Activated CD8-positive, alpha-beta T cell treated with anti-CD3 and anti-CD28 coated beads for 36 hours (primary cell): Measurements from ENCODE around the gene RIN1. TPM values are rescaled to one million over a fixed set of nuclear protein-coding genes. Genes with fewer than 3 reads are reported as not detected.

Experiments
- ATAC-seq: fragments of 200-7000 bp; cut with Tn5 transposase; one replicate; pipeline ENCODE4 v1.10.0; 2021; ENCODE audit warnings: mild to moderate bottlenecking, moderate library complexity
- CTCF ChIA-PET: fragments of 350-600 bp; sonication (Branson Sonifier 250); formaldehyde crosslinking; loops from one replicate; lab custom pipeline; 2021; ENCODE audit warnings: antibody characterized with exemption; lab: Charles Lee
- POLR2A ChIA-PET: fragments of 350-600 bp; sonication (Branson Sonifier 250); formaldehyde crosslinking; loops from one replicate; lab custom pipeline; 2021; ENCODE audit warnings: antibody characterized with exemption; lab: Charles Lee
- DNase-seq: peaks from one replicate; pipeline ENCODE4 v3.0.0-alpha.2; 2020
- H3K27ac Mint-ChIP-seq: one replicate; pipeline ENCODE4 v1.8.0; 2021; ENCODE audit warnings: mild to moderate bottlenecking, mixed read lengths
- H3K27me3 Mint-ChIP-seq: one replicate; pipeline ENCODE4 v1.8.0; 2021; ENCODE audit warnings: mixed read lengths
- H3K36me3 Mint-ChIP-seq: one replicate; pipeline ENCODE4 v1.8.0; 2021; ENCODE audit warnings: low read depth, mixed read lengths
- H3K4me1 Mint-ChIP-seq: one replicate; pipeline ENCODE4 v1.8.0; 2021; ENCODE audit warnings: low read depth, mixed read lengths
- H3K4me3 Mint-ChIP-seq: one replicate; pipeline ENCODE4 v1.8.0; 2021; ENCODE audit warnings: mild to moderate bottlenecking, moderate library complexity, mixed read lengths
- H3K9me3 Mint-ChIP-seq: one replicate; pipeline ENCODE4 v1.8.0; 2021; ENCODE audit warnings: mixed read lengths
- CTCF ChIP-seq: fragments of 200-600 bp; IDR thresholded peaks from one replicate; pipeline ENCODE4 v1.8.0; 2022; ENCODE audit warnings: antibody characterized with exemption, mild to moderate bottlenecking
- intact Hi-C: fragments of 100-400 bp; cut with micrococcal nuclease; formaldehyde crosslinking; loops from one replicate; pipeline ENCODE4 v1.10.0; 2022
- total RNA-seq, 2 experiments: library from RNA; stranded (reverse); gene quantifications; one replicate each; pipeline ENCODE4 v1.2.3, GENCODE V29; 2021

The RIN1 gene
- total RNA-seq, 2 experiments from 2014 or later: 1.1 to 1.6 TPM

GRCh38 chr11:66297610-66298009 is 38.6 kb downstream of the RIN1 start:
- POLR2A ChIA-PET: interaction anchor here (0.6 to 0.7 kb wide), 2 partner anchors 15 to 16 kb away, joined by 3 read pairs; no protein-coding TSS in a partner anchor
- ATAC-seq: no peak

GRCh38 chr11:66294626-66295620 is 41.3 kb downstream of the RIN1 start:
- Mint-ChIP-seq H3K36me3 (no peaks in the 10 kb centered on the region), H3K9me3 (no peaks in the 10 kb centered on the region), H3K4me3 (no peak overlapping the region), H3K4me1 (peaks cover 15% of the 10 kb centered on the region), H3K27ac (no peak overlapping the region), H3K27me3 (peaks cover 17% of the 10 kb centered on the region)
- CTCF ChIA-PET: no interaction called here
- no peak for TF ChIP-seq CTCF
- intact Hi-C loops: no loop called here
- POLR2A ChIA-PET: interaction anchor here (0.8 to 1.0 kb wide), 2 partner anchors 10 to 99 kb away, joined by 3 read pairs; no protein-coding TSS in a partner anchor
- DNase-seq (no peak), ATAC-seq (no peak)

More at GRCh38 chr11:66297610-66298009, 38.6 kb downstream of the RIN1 start:
- TF ChIP-seq CTCF: no peak
- H3K9me3 Mint-ChIP-seq: no peaks in the 10 kb centered on the region
- H3K4me1 Mint-ChIP-seq: peaks cover 3% of the 10 kb centered on the region
- intact Hi-C loops: no loop called here
- CTCF ChIA-PET: interaction anchor here (1.0 to 2.7 kb wide), 6 partner anchors 14 to 518 kb away, joined by 3 to 7 read pairs (median 4); no protein-coding TSS in a partner anchor
- no peak for DNase-seq
- H3K27ac Mint-ChIP-seq: no peak overlapping the region
- no peaks in the 10 kb centered on the region for H3K36me3 Mint-ChIP-seq
- peaks cover 9% of the 10 kb centered on the region for H3K27me3 Mint-ChIP-seq
- no peak overlapping the region for H3K4me3 Mint-ChIP-seq

GRCh38 chr11:66293777-66294625 is 42.2 kb downstream of the RIN1 start:
- POLR2A ChIA-PET: interaction anchor here (0.6 to 0.8 kb wide), 2 partner anchors 19 to 100 kb away, joined by 3 read pairs; no protein-coding TSS in a partner anchor
- no peak for TF ChIP-seq CTCF

GRCh38 chr11:66293352-66293751 is 42.9 kb downstream of the RIN1 start:
- Mint-ChIP-seq H3K27me3 (peaks cover 17% of the 10 kb centered on the region), H3K4me1 (peaks cover 20% of the 10 kb centered on the region), H3K27ac (no peak overlapping the region), H3K4me3 (no peak overlapping the region), H3K9me3 (no peaks in the 10 kb centered on the region), H3K36me3 (peaks cover 2% of the 10 kb centered on the region)
- intact Hi-C loops: no loop called here
- CTCF ChIA-PET: no interaction called here
- no peak for TF ChIP-seq CTCF
- ATAC-seq (no peak), DNase-seq (no peak)
- POLR2A ChIA-PET: no interaction called here

More at GRCh38 chr11:66293777-66294625, 42.2 kb downstream of the RIN1 start:
- Mint-ChIP-seq H3K36me3 (no peaks in the 10 kb centered on the region), H3K4me3 (no peak overlapping the region), H3K27ac (no peak overlapping the region), H3K4me1 (peaks cover 20% of the 10 kb centered on the region), H3K27me3 (peaks cover 17% of the 10 kb centered on the region), H3K9me3 (no peaks in the 10 kb centered on the region)
- DNase-seq (no peak), ATAC-seq (no peak)
- CTCF ChIA-PET: no interaction called here
- intact Hi-C loops: no loop called here
